ENCODE measurements around the gene CALM1. TPM values are rescaled to one million over a fixed set of nuclear protein-coding genes. Genes with fewer than 3 reads are reported as not detected.

CALM1 gene
- total RNA-seq, 6 experiments from 2014 or later: 143 to 207 (median 161) TPM

DNA sequence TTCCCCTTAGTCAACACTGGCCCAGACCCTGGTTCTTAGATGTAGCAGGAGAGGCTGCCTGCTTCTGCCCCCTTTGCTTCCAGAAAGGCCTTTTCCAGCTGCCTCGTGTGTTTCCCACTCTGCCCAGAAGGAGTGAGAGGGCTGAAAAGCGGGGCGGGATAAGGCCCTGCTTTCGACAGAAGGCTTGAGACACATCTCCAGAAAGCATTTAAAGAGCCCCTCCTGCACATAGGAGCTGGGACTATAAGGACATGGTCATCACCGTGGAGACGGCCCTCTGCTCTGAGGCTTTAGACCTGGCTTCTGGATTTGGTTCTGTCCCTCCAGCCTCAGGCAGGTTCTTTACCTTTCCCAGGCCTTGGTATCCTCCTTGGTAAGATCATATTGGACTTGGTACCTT, 11.9 kb downstream of the CALM1 start:
- Histone ChIP-seq H3K4me1 (no peaks in the 10 kb centered on the region), H3K4me3 (no peak overlapping the region), H3K9me3 (no peaks in the 10 kb centered on the region), H3K27ac (peak overlapping the region in 2 of 3 donors; percentile 11 to 35), H3K27me3 (no peaks in the 10 kb centered on the region), H3K36me3 (peaks cover 7 to 28% (median 18%) of the 10 kb centered on the region in 4 donors)
- ATAC-seq (peak in 3 of 4 donors; percentile 10 to 30 (median 20)), DNase-seq (no peak)
- 69% methylated on average over 6 of the region's 6 CpGs for WGBS (ENCODE audit: insufficient coverage, low coverage, low lambda C conversion rate, missing lambda C conversion rate)
- no peak for TF ChIP-seq POLR2A (IDR thresholded peaks at IDR 0.05)
- TF ChIP-seq, protein P1, sequence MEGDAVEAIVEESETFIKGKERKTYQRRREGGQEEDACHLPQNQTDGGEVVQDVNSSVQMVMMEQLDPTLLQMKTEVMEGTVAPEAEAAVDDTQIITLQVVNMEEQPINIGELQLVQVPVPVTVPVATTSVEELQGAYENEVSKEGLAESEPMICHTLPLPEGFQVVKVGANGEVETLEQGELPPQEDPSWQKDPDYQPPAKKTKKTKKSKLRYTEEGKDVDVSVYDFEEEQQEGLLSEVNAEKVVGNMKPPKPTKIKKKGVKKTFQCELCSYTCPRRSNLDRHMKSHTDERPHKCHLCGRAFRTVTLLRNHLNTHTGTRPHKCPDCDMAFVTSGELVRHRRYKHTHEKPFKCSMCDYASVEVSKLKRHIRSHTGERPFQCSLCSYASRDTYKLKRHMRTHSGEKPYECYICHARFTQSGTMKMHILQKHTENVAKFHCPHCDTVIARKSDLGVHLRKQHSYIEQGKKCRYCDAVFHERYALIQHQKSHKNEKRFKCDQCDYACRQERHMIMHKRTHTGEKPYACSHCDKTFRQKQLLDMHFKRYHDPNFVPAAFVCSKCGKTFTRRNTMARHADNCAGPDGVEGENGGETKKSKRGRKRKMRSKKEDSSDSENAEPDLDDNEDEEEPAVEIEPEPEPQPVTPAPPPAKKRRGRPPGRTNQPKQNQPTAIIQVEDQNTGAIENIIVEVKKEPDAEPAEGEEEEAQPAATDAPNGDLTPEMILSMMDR (IDR thresholded peaks at IDR 0.05): no peak
- intact Hi-C loops (cut with DNase I): no loop called here

DNA sequence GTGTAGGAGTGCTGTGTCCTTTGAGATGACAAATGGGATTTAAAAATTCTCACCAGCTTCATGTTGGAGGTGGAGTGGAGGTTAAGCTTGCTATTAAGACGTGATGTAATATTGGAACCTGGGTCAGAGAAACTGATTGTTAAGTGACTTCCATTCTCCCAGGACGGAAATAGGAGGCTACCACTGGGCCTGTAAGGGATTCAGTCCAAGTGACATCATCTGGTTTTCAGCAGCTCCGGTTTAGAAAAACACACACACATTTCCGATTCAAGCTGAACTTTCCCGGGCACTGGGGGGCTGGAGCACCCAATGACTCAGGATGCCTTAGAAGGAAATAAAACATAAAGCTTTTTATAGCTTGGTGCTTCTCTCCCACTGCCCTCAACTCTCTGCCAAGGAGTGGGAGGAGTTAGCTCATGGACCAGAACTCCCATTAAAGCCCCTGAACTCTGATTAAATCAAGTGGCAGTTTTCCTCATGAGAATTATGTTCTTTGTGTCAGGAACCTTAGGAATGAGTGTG, 12.4 kb downstream of the CALM1 start:
- H3K4me3 ChIP-seq: no peak overlapping the region
- H3K9me3 ChIP-seq: no peaks in the 10 kb centered on the region
- 18% methylated on average over 5 of the region's 5 CpGs for WGBS (ENCODE audit: insufficient coverage, low coverage, low lambda C conversion rate, missing lambda C conversion rate)
- peak in 1 of 3 donors; percentile 48 for DNase-seq
- ATAC-seq: peak; percentile 69 to 91 (median 78)
- peak overlapping the region in 2 of 3 donors; percentile 36 to 47 for H3K27ac ChIP-seq
- no peaks in the 10 kb centered on the region for H3K27me3 ChIP-seq
- intact Hi-C loops (cut with DNase I): no loop called here
- peaks cover 7 to 22% (median 12%) of the 10 kb centered on the region in 4 donors for H3K36me3 ChIP-seq
- TF ChIP-seq, protein P1 (IDR thresholded peaks at IDR 0.05): no peak
- no peak for TF ChIP-seq POLR2A (IDR thresholded peaks at IDR 0.05)
- no peaks in the 10 kb centered on the region for H3K4me1 ChIP-seq

DNA sequence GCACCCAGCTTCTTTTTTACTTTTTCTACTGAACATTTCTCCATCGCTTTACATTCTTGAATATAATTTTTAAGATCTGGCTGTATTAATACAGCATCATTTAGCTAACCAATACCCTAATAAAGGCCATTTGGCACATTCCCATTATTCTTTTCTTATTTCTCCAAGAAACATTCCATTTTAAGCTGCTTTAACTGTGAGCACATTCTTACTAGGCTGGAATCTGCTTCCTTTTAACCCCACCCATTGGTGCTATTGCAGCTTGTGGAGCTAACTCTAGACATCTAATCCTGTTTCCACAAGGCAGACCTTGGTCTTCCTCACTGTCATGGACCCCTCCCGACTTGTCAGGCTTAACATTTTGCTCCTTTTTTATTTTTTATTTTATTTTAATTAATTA, 15.2 kb downstream of the CALM1 start:
- TF ChIP-seq POLR2A (IDR thresholded peaks at IDR 0.05): no peak
- TF ChIP-seq, protein P1 (IDR thresholded peaks at IDR 0.05): no peak
- H3K9me3 ChIP-seq: no peaks in the 10 kb centered on the region
- peaks cover 0 to 4% (median 0%) of the 10 kb centered on the region in 4 donors for H3K36me3 ChIP-seq
- WGBS (ENCODE audit: insufficient coverage, low coverage, low lambda C conversion rate, missing lambda C conversion rate): 100% methylated on average over 2 of the region's 2 CpGs
- DNase-seq: no peak
- no peak overlapping the region for H3K27ac ChIP-seq
- H3K4me1 ChIP-seq: no peaks in the 10 kb centered on the region
- H3K4me3 ChIP-seq: no peak overlapping the region
- intact Hi-C loops (cut with DNase I): no loop called here
- H3K27me3 ChIP-seq: no peaks in the 10 kb centered on the region
- no peak for ATAC-seq

DNA sequence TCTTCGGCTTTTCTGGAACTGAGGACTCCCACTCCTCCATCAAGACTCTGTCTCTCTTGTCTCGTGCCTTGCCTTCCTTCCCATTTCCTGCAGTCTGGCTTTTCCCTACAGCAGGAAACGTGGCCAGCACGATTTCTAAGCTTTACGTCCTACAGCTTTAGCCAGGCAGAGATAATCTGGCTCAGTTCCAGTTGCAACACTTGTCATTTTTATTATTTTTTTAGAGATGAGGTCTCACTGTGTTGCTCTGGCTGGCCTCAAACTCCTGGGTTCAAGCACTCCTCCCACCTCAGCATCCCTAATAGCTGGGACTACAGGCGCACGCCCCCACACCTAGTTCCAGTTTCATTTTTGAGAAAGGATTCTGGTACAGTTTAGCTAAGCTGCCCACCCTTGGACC, 19.9 kb downstream of the CALM1 start:
- Histone ChIP-seq H3K27ac (no peak overlapping the region), H3K36me3 (no peaks in the 10 kb centered on the region), H3K9me3 (no peaks in the 10 kb centered on the region), H3K4me3 (no peak overlapping the region), H3K27me3 (no peaks in the 10 kb centered on the region), H3K4me1 (no peaks in the 10 kb centered on the region)
- DNase-seq: no peak
- TF ChIP-seq, protein P1 (IDR thresholded peaks at IDR 0.05): no peak
- no peak for TF ChIP-seq POLR2A (IDR thresholded peaks at IDR 0.05)
- WGBS (ENCODE audit: insufficient coverage, low coverage, low lambda C conversion rate, missing lambda C conversion rate): 37% methylated on average over 7 of the region's 7 CpGs
- ATAC-seq: peak in 3 of 4 donors; percentile 23 to 50 (median 33)
- intact Hi-C loops (cut with DNase I): no loop called here
